K562 (cell line): Measurements from ENCODE around the gene NUBPL. TPM values are rescaled to one million over a fixed set of nuclear protein-coding genes. Genes with fewer than 3 reads are reported as not detected.

ENCODE experiments used
- ATAC-seq: fragments of 200-7000 bp; cut with Tn5 transposase; 3 replicates; pipeline ENCODE4 v1.9.1; 2020; ENCODE audit warnings: moderate library complexity
- BruUV-seq: library from RNA; stranded (reverse); fragments of 400-500 nt; replicated peaks from 2 replicates; lab custom pipeline; 2021; lab: Mats Ljungman, UMichigan
- CTCF ChIA-PET: fragments of 300-600 bp; formaldehyde crosslinking; extraction: SDS; loops from one replicate; lab custom pipeline; 2021; ENCODE audit warnings: low intra/inter-chr PET ratio; lab: Yijun Ruan, JAX
- POLR2A ChIA-PET: fragments of 300-600, 350-650 bp; sonication (Branson Sonifier 250); formaldehyde crosslinking; extraction: SDS; loops from one replicate; lab custom pipeline; 2021; ENCODE audit warnings: antibody characterized with exemption, inconsistent platforms; lab: Yijun Ruan, JAX
- DNase-seq, 4 experiments: peaks; one replicate each; pipeline versions ENCODE4 v3.0.0 to v3.0.0-alpha.2; 2011 to 2018; ENCODE audit warnings: low spot score in 3 of 4, mixed read lengths in 3 of 4; ENCODE audit errors: extremely low read depth in 1 of 4
- FAIRE-seq: peaks from 2 replicates; lab custom pipeline; 2011; peaks lifted over from hg19 to GRCh38; lab: Jason Lieb, UNC
- H2AFZ ChIP-seq: 2 replicates; pipeline ENCODE4 v1.6.0; 2011; ENCODE audit warnings: low read depth, low read length, control low read depth, inconsistent platforms
- H3K27ac ChIP-seq: fragments of 200-600 bp; 3 replicates; pipeline ENCODE4 v1.8.0; 2011; ENCODE audit warnings: low read depth, mild to moderate bottlenecking, control low read depth, inconsistent platforms, low read length, moderate library complexity, mixed read lengths; ENCODE audit errors: extremely low read depth
- H3K27me3 ChIP-seq, 2 experiments: fragments of 300-600 bp in 1 of 2; 2 replicates in 1 of 2; 3 replicates in 1 of 2; pipeline versions ENCODE4 v1.6.0 to v1.8.0; 2011; ENCODE audit warnings: inconsistent platforms in 2 of 2, low read length in 2 of 2, mild to moderate bottlenecking in 1 of 2, mixed read lengths in 1 of 2, moderate library complexity in 1 of 2; ENCODE audit not compliant: control insufficient read depth in 2 of 2, insufficient read depth in 2 of 2
- H3K36me3 ChIP-seq: fragments of 300-600 bp; 3 replicates; pipeline ENCODE4 v1.8.0; 2011; ENCODE audit warnings: mild to moderate bottlenecking, low read length, inconsistent platforms; ENCODE audit not compliant: control insufficient read depth, insufficient read depth
- H3K4me1 ChIP-seq, 2 experiments: fragments of 200-600 bp in 1 of 2; replicated peaks in 1 of 2; 2 replicates in 1 of 2; 3 replicates in 1 of 2; pipeline versions ENCODE4 v1.5.1 to v1.8.0; 2011; ENCODE audit warnings: inconsistent platforms in 2 of 2, low read length in 2 of 2, mild to moderate bottlenecking in 1 of 2, mixed read lengths in 1 of 2, moderate library complexity in 1 of 2; ENCODE audit not compliant: control insufficient read depth in 2 of 2, insufficient read depth in 2 of 2
- H3K4me2 ChIP-seq: 2 replicates; pipeline ENCODE4 v1.6.1; 2011; ENCODE audit warnings: low read length, control low read depth, inconsistent platforms, mixed read lengths; ENCODE audit not compliant: insufficient read depth
- H3K4me3 ChIP-seq: fragments of 200-600 bp; sonication (generic), shearing (Covaris generic); 2 replicates; pipeline ENCODE4 v1.5.1; 2016; ENCODE audit warnings: control low read depth, inconsistent platforms
- H3K79me2 ChIP-seq: fragments of 200-600 bp; 3 replicates; pipeline ENCODE4 v1.8.0; 2011; ENCODE audit warnings: low read length, inconsistent platforms; ENCODE audit not compliant: control insufficient read depth, insufficient read depth
- H3K9ac ChIP-seq, 2 experiments: 2 replicates each; pipeline versions ENCODE4 v1.6.0 to v1.6.1; 2011; ENCODE audit warnings: low read depth in 2 of 2, low read length in 2 of 2, control low read depth in 1 of 2, inconsistent platforms in 1 of 2, mild to moderate bottlenecking in 1 of 2, mixed read lengths in 1 of 2; ENCODE audit not compliant: insufficient read depth in 1 of 2
- H3K9me1 ChIP-seq: one replicate; pipeline ENCODE4 v1.6.0; 2011; ENCODE audit warnings: inconsistent platforms, mild to moderate bottlenecking, low read length, moderate library complexity; ENCODE audit not compliant: control insufficient read depth, insufficient read depth
- H3K9me3 ChIP-seq: replicated peaks from 2 replicates; pipeline ENCODE4 v1.5.1; 2011; ENCODE audit warnings: low read depth, low read length, inconsistent platforms; ENCODE audit not compliant: control insufficient read depth, insufficient read depth
- H4K20me1 ChIP-seq: replicated peaks from 2 replicates; pipeline ENCODE4 v1.6.1; 2011; ENCODE audit warnings: low read length, inconsistent platforms, mixed read lengths; ENCODE audit not compliant: control insufficient read depth, insufficient read depth
- BCLAF1 ChIP-seq, 2 experiments: fragments of 450-650 bp in 1 of 2; IDR thresholded peaks; 2 replicates each; pipeline ENCODE4 v1.6.1; 2011 to 2017; ENCODE audit warnings: low read depth in 2 of 2, antibody characterized with exemption in 1 of 2, borderline replicate concordance in 1 of 2, low read length in 1 of 2, mild to moderate bottlenecking in 1 of 2, mixed read lengths in 1 of 2; ENCODE audit not compliant: control insufficient read depth in 1 of 2
- BRF2 ChIP-seq: IDR thresholded peaks from 3 replicates; pipeline ENCODE4 v1.6.1; 2011; ENCODE audit warnings: borderline replicate concordance, mild to moderate bottlenecking; ENCODE audit not compliant: insufficient read length, insufficient read depth
- E4F1 ChIP-seq: fragments of 250-450 bp; sonication (Bioruptor Pico); IDR thresholded peaks from 2 replicates; pipeline ENCODE4 v1.5.0; 2021; ENCODE audit warnings: mild to moderate bottlenecking, borderline replicate concordance
- FUS ChIP-seq: fragments of 200-400 bp; formaldehyde crosslinking; optimal IDR thresholded peaks from 2 replicates; pipeline ENCODE3; 2017; ENCODE audit warnings: low read depth, low read length
- KDM2B ChIP-seq: fragments of 250-450 bp; sonication (Bioruptor Pico); IDR thresholded peaks from 2 replicates; pipeline ENCODE4 v1.8.0; 2021; ENCODE audit warnings: mild to moderate bottlenecking, moderate library complexity
- PREB ChIP-seq: sonication (generic); formaldehyde crosslinking; IDR thresholded peaks from 2 replicates; pipeline ENCODE4 v1.8.1; 2023; ENCODE audit warnings: mild to moderate bottlenecking, missing genetic modification reagents
- ZNF232 ChIP-seq: sonication (generic); formaldehyde crosslinking; IDR thresholded peaks from 2 replicates; pipeline ENCODE4 v1.8.0; 2022; ENCODE audit warnings: mild to moderate bottlenecking, missing genetic modification reagents
- ZNF696 ChIP-seq: fragments of 250-450 bp; sonication (Bioruptor Pico); conservative IDR thresholded peaks from 2 replicates; pipeline ENCODE4 v1.4.0; 2020; ENCODE audit warnings: mild to moderate bottlenecking, moderate library complexity
- WGBS: fragments of 100-300 bp; shearing (Covaris generic); methylation state at CpG from one replicate; pipeline ENCODE4 v1.1.6; 2016; ENCODE audit warnings: low coverage, mixed read lengths; ENCODE audit not compliant: insufficient coverage; ENCODE audit errors: missing lambda C conversion rate; 5-methylcytosine and 5-hydroxymethylcytosine counted together
- in situ Hi-C: fragments of 300-500 bp; cut with MboI; formaldehyde crosslinking; loops from 4 replicates; pipeline ENCODE4 v1.15.0; 2018; ENCODE audit warnings: inconsistent platforms, mixed read lengths
- intact Hi-C: fragments of 100-400 bp; cut with micrococcal nuclease; formaldehyde crosslinking; loops from 2 replicates; pipeline ENCODE4 v1.14.2; 2022
- polyA plus RNA-seq, 8 experiments: library from polyadenylated mRNA; depleted of rRNA in 4 of 8; stranded (reverse) in 5 of 8; unstranded in 3 of 8; fragments of >200 nt; fragmentation: Nextera tagmentation in 2 of 8; fragmentation: Illumina TruSeq in 1 of 8; extraction: Ambion mirVana in 2 of 8; extraction: Trizol in 1 of 8; gene quantifications; 2 replicates each; pipeline versions ENCODE4 v1.2.1 to v1.2.3, GENCODE V29; 2011 to 2014; ENCODE audit warnings: inconsistent platforms in 1 of 8, missing spikeins in 1 of 8
- total RNA-seq, 7 experiments: library from RNA; depleted of rRNA in 6 of 7; stranded (reverse); fragments of >200 nt in 6 of 7; fragmentation: Illumina TruSeq in 2 of 7; extraction: Trizol in 2 of 7; gene quantifications; 2 replicates each; pipeline versions ENCODE4 v1.2.1 to v1.2.3, GENCODE V29; 2011 to 2021; ENCODE audit warnings: low replicate concordance in 1 of 7

The NUBPL gene
- total and polyA plus RNA-seq, 9 of the 15 experiments (the other 6 are each of a cell fraction or from before 2014, with no cell fraction given): 3.2 to 8.7 (median 6.1) TPM

- Histone ChIP-seq H3K4me2 (no peak overlapping the region), H3K27me3 (no peaks in the 10 kb centered on the region), H3K79me2 (no peaks in the 10 kb centered on the region), H2AFZ (no peak overlapping the region), H3K27ac (no peak overlapping the region), H3K9ac (no peak overlapping the region), H3K9me1 (no peaks in the 10 kb centered on the region), H3K36me3 (no peaks in the 10 kb centered on the region), H3K9me3 (no peaks in the 10 kb centered on the region), H3K4me3 (no peak overlapping the region), H3K4me1 (no peaks in the 10 kb centered on the region)
- BruUV-seq: no TSS peak
- intact Hi-C loops (no loop called here), in situ Hi-C loops (no loop called here)
- CTCF ChIA-PET: no interaction called here
- WGBS: 43% methylated on average over 2 of the region's 2 CpGs
- TF ChIP-seq KDM2B (CRISPR knock-in tag) (no peak), PREB (CRISPR knock-in tag) (no peak), ZNF232 (CRISPR knock-in tag) (no peak), ZNF696 (CRISPR knock-in tag) (no peak), E4F1 (CRISPR knock-in tag) (no peak), BCLAF1 (IDR thresholded peaks at IDR 0.05; ENCODE audit: borderline replicate concordance in 1 of 2, control insufficient read depth in 1 of 2, low read depth in 2 of 2, low read length in 1 of 2) (no peak), FUS (no peak), BRF2 (no peak)
- TF ChIP-seq, all 486 proteins: peak for 0
- DNase-seq (no peak), FAIRE-seq (no peak), ATAC-seq (no peak)
- H4K20me1 ChIP-seq: no peaks in the 10 kb centered on the region
- POLR2A ChIA-PET: no interaction called here
Measured at GRCh38 chr14:31590206-31590605, 29.0 kb downstream of the NUBPL start.
